HepG2 (cell line): ENCODE data around the gene EMP2. TPM values are rescaled to one million over a fixed set of nuclear protein-coding genes. Genes with fewer than 3 reads are reported as not detected.

Source experiments
- ATAD3A ChIP-seq: sonication (generic); formaldehyde crosslinking; IDR thresholded peaks from 2 replicates; pipeline ENCODE4 v1.4.0; 2020; ENCODE audit warnings: missing genetic modification reagents
- HOXD1 ChIP-seq: sonication (generic); formaldehyde crosslinking; IDR thresholded peaks from 2 replicates; pipeline ENCODE4 v1.5.0; 2020; ENCODE audit warnings: missing genetic modification reagents
- KDM1A ChIP-seq: IDR thresholded peaks from 2 replicates; pipeline ENCODE4 v1.6.1; 2016; ENCODE audit warnings: missing compliant biosample characterization
- KLF12 ChIP-seq: sonication (generic); formaldehyde crosslinking; IDR thresholded peaks from 2 replicates; pipeline ENCODE4 v1.4.0; 2020; ENCODE audit warnings: missing genetic modification reagents, borderline replicate concordance
- KLF15 ChIP-seq: sonication (generic); formaldehyde crosslinking; IDR thresholded peaks from 2 replicates; pipeline ENCODE4 v1.8.1; 2023; ENCODE audit warnings: borderline replicate concordance, mild to moderate bottlenecking, inconsistent platforms, missing genetic modification reagents, mixed read lengths
- NCOR1 ChIP-seq: fragments of 200-600 bp; sonication (generic); IDR thresholded peaks from 2 replicates; pipeline ENCODE4 v1.7.0; 2017; ENCODE audit warnings: antibody characterized with exemption, low read length, borderline replicate concordance
- NFKB2 ChIP-seq: sonication (generic); formaldehyde crosslinking; IDR thresholded peaks from 2 replicates; pipeline ENCODE4 v1.4.0; 2020; ENCODE audit warnings: missing genetic modification reagents, borderline replicate concordance
- SOX6 ChIP-seq, 2 experiments: fragments of 450-650 bp in 1 of 2; sonication (generic) in 1 of 2; formaldehyde crosslinking in 1 of 2; IDR thresholded peaks; 2 replicates each; pipeline versions ENCODE4 v1.4.0 to v1.6.1; 2017 to 2020; ENCODE audit warnings: antibody characterized with exemption in 1 of 2, mild to moderate bottlenecking in 1 of 2, missing genetic modification reagents in 1 of 2
- SSRP1 ChIP-seq: IDR thresholded peaks from 2 replicates; pipeline ENCODE4 v1.6.1; 2016; ENCODE audit warnings: control low read depth
- STAT5B ChIP-seq: sonication (generic); formaldehyde crosslinking; IDR thresholded peaks from 2 replicates; pipeline ENCODE4 v1.4.0; 2020; ENCODE audit warnings: missing genetic modification reagents
- ZNF121 ChIP-seq: sonication (generic); formaldehyde crosslinking; IDR thresholded peaks from 2 replicates; pipeline ENCODE4 v1.5.0; 2020; ENCODE audit warnings: mild to moderate bottlenecking, missing genetic modification reagents
- ZNF44 ChIP-seq: sonication (generic); formaldehyde crosslinking; IDR thresholded peaks from 2 replicates; pipeline ENCODE4 v1.5.1; 2020; ENCODE audit warnings: mild to moderate bottlenecking, missing genetic modification reagents
- ZNF777 ChIP-seq: sonication (generic); formaldehyde crosslinking; IDR thresholded peaks from 2 replicates; pipeline ENCODE4 v1.4.0; 2020; ENCODE audit warnings: missing genetic modification reagents
- polyA plus RNA-seq, 8 experiments: library from polyadenylated mRNA; depleted of rRNA in 3 of 8; stranded (reverse) in 7 of 8; unstranded in 1 of 8; fragments of >200 nt; fragmentation: Illumina TruSeq in 4 of 8; extraction: Trizol in 4 of 8; gene quantifications; 2 replicates each; pipeline versions ENCODE4 v1.2.1 to v1.2.3, GENCODE V29; 2011 to 2016; ENCODE audit warnings: low read depth in 4 of 8, missing spikeins in 1 of 8, mixed read lengths in 1 of 8; ENCODE audit not compliant: insufficient read depth in 1 of 8
- total RNA-seq, 5 experiments: library from RNA; depleted of rRNA; stranded (reverse); fragments of >200 nt; fragmentation: Illumina TruSeq; extraction: Trizol; gene quantifications; 2 replicates each; pipeline ENCODE4 v1.2.3, GENCODE V29; 2016; ENCODE audit warnings: low read depth in 1 of 5
- TF ChIP-seq, protein P1 (sequence below): sonication (generic); formaldehyde crosslinking; IDR thresholded peaks from 2 replicates; pipeline ENCODE4 v1.9.0; 2021; ENCODE audit warnings: mild to moderate bottlenecking, missing genetic modification reagents
- TF ChIP-seq, protein P2 (sequence below): sonication (generic); formaldehyde crosslinking; IDR thresholded peaks from 2 replicates; pipeline ENCODE4 v1.8.1; 2023; ENCODE audit warnings: mild to moderate bottlenecking, inconsistent platforms, moderate library complexity, missing genetic modification reagents, borderline replicate concordance
- TF ChIP-seq, protein P3 (sequence below): sonication (generic); formaldehyde crosslinking; IDR thresholded peaks from 2 replicates; pipeline ENCODE4 v1.9.0; 2021; ENCODE audit warnings: missing genetic modification reagents, mild to moderate bottlenecking, borderline replicate concordance
- TF ChIP-seq, protein P4 (sequence below): sonication (generic); formaldehyde crosslinking; IDR thresholded peaks from 2 replicates; pipeline ENCODE4 v1.4.0; 2020; ENCODE audit warnings: missing genetic modification reagents, borderline replicate concordance

Gene EMP2
- total and polyA plus RNA-seq, 2 of the 13 experiments (the other 11 are each of a cell fraction or from before 2014, with no cell fraction given), result 24.6 to 91.2 TPM

DNA sequence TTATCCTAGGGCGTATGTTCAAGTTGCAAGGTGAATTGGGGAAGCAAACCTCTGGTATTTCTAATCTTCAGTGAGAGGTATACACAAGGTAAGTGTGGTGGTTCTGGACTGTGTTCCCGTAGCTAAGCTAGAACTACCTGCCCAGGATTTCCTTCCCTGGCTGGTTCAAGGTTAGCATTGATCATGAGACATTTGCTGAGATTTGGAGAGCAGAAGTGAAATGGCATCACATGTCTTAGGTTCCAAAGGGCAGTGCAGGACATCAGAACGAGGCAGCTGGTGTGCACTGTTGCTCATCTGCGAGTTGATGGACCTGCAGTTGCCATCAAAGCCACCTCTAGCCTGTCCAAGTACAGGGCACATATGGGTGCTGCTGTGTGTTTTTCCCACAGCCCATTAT lies 95.2 kb downstream of the EMP2 start (continued):
- TF ChIP-seq, protein P1, sequence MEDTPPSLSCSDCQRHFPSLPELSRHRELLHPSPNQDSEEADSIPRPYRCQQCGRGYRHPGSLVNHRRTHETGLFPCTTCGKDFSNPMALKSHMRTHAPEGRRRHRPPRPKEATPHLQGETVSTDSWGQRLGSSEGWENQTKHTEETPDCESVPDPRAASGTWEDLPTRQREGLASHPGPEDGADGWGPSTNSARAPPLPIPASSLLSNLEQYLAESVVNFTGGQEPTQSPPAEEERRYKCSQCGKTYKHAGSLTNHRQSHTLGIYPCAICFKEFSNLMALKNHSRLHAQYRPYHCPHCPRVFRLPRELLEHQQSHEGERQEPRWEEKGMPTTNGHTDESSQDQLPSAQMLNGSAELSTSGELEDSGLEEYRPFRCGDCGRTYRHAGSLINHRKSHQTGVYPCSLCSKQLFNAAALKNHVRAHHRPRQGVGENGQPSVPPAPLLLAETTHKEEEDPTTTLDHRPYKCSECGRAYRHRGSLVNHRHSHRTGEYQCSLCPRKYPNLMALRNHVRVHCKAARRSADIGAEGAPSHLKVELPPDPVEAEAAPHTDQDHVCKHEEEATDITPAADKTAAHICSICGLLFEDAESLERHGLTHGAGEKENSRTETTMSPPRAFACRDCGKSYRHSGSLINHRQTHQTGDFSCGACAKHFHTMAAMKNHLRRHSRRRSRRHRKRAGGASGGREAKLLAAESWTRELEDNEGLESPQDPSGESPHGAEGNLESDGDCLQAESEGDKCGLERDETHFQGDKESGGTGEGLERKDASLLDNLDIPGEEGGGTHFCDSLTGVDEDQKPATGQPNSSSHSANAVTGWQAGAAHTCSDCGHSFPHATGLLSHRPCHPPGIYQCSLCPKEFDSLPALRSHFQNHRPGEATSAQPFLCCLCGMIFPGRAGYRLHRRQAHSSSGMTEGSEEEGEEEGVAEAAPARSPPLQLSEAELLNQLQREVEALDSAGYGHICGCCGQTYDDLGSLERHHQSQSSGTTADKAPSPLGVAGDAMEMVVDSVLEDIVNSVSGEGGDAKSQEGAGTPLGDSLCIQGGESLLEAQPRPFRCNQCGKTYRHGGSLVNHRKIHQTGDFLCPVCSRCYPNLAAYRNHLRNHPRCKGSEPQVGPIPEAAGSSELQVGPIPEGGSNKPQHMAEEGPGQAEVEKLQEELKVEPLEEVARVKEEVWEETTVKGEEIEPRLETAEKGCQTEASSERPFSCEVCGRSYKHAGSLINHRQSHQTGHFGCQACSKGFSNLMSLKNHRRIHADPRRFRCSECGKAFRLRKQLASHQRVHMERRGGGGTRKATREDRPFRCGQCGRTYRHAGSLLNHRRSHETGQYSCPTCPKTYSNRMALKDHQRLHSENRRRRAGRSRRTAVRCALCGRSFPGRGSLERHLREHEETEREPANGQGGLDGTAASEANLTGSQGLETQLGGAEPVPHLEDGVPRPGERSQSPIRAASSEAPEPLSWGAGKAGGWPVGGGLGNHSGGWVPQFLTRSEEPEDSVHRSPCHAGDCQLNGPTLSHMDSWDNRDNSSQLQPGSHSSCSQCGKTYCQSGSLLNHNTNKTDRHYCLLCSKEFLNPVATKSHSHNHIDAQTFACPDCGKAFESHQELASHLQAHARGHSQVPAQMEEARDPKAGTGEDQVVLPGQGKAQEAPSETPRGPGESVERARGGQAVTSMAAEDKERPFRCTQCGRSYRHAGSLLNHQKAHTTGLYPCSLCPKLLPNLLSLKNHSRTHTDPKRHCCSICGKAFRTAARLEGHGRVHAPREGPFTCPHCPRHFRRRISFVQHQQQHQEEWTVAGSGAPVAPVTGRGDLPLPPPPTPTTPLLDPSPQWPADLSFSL (CRISPR knock-in tag), result no peak
- TF ChIP-seq, protein P2, sequence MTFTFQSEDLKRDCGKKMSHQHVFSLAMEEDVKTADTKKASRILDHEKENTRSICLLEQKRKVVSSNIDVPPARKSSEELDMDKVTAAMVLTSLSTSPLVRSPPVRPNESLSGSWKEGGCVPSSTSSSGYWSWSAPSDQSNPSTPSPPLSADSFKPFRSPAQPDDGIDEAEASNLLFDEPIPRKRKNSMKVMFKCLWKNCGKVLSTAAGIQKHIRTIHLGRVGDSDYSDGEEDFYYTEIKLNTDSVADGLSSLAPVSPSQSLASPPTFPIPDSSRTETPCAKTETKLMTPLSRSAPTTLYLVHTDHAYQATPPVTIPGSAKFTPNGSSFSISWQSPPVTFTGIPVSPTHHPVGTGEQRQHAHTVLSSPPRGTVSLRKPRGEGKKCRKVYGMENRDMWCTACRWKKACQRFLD (CRISPR knock-in tag), result no peak
- TF ChIP-seq STAT5B (CRISPR knock-in tag) (no peak), NFKB2 (CRISPR knock-in tag) (0 out of 2 replicates have a peak, but pooled peaks have one; percentile 35), ATAD3A (CRISPR knock-in tag) (no peak), SSRP1 (0 out of 2 replicates have a peak, but pooled peaks have one; percentile 33), NCOR1 (no peak), KLF15 (CRISPR knock-in tag) (no peak), ZNF44 (CRISPR knock-in tag) (no peak), SOX6 (IDR thresholded peaks at IDR 0.05) (no peak), SOX6 (CRISPR knock-in tag; IDR thresholded peaks at IDR 0.05) (no peak), HOXD1 (0 out of 2 replicates have a peak, but pooled peaks have one; percentile 26), KLF12 (CRISPR knock-in tag) (no peak), ZNF777 (CRISPR knock-in tag) (no peak), KDM1A (CRISPR knock-in tag) (no peak), ZNF121 (CRISPR knock-in tag) (no peak)
- TF ChIP-seq, protein P3, sequence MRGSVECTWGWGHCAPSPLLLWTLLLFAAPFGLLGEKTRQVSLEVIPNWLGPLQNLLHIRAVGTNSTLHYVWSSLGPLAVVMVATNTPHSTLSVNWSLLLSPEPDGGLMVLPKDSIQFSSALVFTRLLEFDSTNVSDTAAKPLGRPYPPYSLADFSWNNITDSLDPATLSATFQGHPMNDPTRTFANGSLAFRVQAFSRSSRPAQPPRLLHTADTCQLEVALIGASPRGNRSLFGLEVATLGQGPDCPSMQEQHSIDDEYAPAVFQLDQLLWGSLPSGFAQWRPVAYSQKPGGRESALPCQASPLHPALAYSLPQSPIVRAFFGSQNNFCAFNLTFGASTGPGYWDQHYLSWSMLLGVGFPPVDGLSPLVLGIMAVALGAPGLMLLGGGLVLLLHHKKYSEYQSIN (CRISPR knock-in tag), result no peak
- TF ChIP-seq, protein P4, sequence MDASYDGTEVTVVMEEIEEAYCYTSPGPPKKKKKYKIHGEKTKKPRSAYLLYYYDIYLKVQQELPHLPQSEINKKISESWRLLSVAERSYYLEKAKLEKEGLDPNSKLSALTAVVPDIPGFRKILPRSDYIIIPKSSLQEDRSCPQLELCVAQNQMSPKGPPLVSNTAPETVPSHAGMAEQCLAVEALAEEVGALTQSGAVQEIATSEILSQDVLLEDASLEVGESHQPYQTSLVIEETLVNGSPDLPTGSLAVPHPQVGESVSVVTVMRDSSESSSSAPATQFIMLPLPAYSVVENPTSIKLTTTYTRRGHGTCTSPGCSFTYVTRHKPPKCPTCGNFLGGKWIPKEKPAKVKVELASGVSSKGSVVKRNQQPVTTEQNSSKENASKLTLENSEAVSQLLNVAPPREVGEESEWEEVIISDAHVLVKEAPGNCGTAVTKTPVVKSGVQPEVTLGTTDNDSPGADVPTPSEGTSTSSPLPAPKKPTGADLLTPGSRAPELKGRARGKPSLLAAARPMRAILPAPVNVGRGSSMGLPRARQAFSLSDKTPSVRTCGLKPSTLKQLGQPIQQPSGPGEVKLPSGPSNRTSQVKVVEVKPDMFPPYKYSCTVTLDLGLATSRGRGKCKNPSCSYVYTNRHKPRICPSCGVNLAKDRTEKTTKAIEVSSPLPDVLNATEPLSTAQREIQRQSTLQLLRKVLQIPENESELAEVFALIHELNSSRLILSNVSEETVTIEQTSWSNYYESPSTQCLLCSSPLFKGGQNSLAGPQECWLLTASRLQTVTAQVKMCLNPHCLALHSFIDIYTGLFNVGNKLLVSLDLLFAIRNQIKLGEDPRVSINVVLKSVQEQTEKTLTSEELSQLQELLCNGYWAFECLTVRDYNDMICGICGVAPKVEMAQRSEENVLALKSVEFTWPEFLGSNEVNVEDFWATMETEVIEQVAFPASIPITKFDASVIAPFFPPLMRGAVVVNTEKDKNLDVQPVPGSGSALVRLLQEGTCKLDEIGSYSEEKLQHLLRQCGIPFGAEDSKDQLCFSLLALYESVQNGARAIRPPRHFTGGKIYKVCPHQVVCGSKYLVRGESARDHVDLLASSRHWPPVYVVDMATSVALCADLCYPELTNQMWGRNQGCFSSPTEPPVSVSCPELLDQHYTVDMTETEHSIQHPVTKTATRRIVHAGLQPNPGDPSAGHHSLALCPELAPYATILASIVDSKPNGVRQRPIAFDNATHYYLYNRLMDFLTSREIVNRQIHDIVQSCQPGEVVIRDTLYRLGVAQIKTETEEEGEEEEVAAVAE (CRISPR knock-in tag), result no peak
